ENCODE measurements around the gene TMEM191C.
"Not testable (repeated sequence)": the region's sequence is repeated elsewhere in the genome, so short reads cannot be mapped to it uniquely, and the experiment has no call there.

DNA sequence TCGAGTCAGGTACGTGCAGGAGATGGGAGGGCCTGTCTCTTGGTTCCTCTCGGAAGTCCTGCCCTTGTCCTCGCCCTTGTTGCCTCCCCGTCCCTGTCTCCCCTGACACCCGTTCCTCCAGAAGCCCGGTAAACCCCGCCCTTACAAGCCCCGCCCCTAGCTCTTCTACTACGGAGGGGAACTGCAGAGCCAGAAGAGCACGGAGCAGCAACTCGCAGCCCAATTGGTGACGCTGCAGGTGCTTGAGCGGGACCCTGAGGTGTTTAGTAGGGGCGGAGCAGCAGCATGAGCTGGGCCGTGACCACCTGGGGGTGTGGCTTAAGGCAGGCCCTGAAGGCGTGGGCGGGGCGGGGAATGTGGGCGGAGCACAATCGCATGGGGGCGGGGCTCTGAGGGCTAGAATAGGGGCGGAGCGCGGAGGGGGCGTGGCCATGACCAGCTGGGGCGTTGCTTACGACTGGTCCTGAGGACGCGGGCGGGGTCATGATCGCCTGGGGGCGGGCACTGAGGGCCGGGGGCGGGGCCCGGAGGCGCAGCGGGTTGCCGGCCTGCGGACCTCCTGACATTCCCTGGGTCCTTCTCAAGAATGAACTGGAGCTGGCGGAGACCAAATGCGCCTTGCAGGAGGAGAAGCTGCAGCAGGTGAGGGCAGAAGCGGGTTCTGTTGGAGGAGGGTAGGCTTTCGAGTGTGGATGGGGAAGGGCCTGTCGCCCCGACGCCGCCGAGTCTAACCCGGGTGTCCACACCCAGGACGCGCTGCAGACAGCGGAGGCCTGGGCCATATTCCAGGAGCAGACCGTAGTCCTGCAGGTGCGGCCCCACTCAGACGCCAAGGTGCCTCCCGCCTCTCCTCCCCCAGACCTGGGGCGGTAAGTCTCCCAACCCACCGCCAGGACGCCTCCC, 1.3 kb downstream of the TMEM191C start:
- TF ChIP-seq, protein P1, sequence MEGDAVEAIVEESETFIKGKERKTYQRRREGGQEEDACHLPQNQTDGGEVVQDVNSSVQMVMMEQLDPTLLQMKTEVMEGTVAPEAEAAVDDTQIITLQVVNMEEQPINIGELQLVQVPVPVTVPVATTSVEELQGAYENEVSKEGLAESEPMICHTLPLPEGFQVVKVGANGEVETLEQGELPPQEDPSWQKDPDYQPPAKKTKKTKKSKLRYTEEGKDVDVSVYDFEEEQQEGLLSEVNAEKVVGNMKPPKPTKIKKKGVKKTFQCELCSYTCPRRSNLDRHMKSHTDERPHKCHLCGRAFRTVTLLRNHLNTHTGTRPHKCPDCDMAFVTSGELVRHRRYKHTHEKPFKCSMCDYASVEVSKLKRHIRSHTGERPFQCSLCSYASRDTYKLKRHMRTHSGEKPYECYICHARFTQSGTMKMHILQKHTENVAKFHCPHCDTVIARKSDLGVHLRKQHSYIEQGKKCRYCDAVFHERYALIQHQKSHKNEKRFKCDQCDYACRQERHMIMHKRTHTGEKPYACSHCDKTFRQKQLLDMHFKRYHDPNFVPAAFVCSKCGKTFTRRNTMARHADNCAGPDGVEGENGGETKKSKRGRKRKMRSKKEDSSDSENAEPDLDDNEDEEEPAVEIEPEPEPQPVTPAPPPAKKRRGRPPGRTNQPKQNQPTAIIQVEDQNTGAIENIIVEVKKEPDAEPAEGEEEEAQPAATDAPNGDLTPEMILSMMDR (conservative IDR thresholded peaks at IDR 0.05; ENCODE audit: low read depth, low read length) = not testable (repeated sequence)
- not testable (repeated sequence) for TF ChIP-seq EZH2 (IDR thresholded peaks at IDR 0.05; ENCODE audit: borderline replicate concordance, low read depth, low read length, poor library complexity, severe bottlenecking)

Measured in A673 (cell line).